Amniotic stem cell (primary cell): ENCODE data around the gene TESMIN.

Experiments
- DNase-seq: peaks from one replicate; lab custom pipeline; 2025; lab: John Stamatoyannopoulos, UW

TESMIN gene

DNA sequence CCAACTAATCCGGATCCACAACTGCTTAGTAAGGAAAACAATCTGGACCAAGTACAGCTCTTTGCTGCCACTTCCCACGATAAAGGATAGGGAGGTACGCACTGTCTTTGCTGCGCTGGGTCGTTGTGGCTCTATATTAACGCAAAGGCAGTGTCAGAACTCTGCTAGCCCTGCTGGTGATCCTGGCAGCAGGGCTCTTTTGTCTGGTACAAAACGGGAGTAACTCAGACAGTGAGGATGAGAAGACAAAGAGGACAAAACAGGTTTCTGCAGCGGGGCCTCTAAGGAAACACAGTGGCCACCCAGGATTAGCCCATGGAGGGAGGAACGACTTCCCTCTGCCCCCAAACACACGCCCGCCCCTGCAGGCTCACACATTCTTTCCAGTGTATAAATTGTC is 40.9 kb downstream of the TESMIN start:
- no peak for DNase-seq

DNA sequence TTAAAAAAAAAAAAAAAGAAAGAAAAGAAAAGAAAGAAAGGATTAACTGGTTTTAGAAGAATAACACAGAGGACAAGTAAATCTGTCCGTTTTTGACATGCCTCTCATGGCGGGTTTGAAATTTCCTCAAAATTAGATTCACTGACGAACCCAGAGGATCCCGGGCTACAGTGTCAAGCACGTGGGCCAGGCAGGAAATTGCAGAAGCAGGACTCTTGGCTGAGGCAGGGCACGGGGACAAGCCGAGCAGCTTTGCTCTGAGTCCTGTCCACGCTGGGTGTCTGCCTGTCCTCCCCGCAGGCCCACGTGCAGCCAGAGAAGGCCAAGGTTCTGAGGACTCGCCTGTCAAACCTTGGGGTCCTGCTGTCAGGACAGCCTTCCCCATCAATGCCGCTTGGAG is 42.3 kb downstream of the TESMIN start:
- DNase-seq, result no peak

- no peak for DNase-seq
Measured at GRCh38 chr11:68707527-68707926, 43.8 kb downstream of the TESMIN start.

GRCh38 chr11:68704887-68705286 is 46.4 kb downstream of the TESMIN start:
- DNase-seq, result no peak

- DNase-seq, result no peak
Measured at GRCh38 chr11:68698993-68699392, 52.3 kb downstream of the TESMIN start.

DNA sequence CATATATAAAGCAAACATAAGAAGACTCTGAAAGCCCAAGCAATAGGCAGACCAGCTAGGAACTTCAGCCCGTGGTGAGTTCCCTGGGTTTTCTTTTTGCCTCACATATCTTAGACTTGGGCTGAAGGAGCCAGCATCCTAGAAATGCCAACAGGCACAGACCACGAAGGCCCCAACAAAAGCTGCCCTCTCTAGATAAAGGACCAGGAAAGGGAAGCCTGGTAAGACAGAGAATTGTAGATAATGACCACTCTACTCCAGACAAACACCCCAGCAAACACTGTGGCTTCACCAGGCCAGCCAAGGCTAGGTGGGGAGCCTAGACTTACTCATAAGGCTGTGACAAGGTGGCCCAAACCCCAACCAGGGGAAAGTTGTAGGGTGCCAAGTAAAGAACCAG is 55.8 kb downstream of the TESMIN start:
- DNase-seq, result no peak

GRCh38 chr11:68694431-68695297 is 56.7 kb downstream of the TESMIN start:
- DNase-seq, result no peak

- DNase-seq, result no peak
Measured at GRCh38 chr11:68693484-68693882, 57.8 kb downstream of the TESMIN start.

DNA sequence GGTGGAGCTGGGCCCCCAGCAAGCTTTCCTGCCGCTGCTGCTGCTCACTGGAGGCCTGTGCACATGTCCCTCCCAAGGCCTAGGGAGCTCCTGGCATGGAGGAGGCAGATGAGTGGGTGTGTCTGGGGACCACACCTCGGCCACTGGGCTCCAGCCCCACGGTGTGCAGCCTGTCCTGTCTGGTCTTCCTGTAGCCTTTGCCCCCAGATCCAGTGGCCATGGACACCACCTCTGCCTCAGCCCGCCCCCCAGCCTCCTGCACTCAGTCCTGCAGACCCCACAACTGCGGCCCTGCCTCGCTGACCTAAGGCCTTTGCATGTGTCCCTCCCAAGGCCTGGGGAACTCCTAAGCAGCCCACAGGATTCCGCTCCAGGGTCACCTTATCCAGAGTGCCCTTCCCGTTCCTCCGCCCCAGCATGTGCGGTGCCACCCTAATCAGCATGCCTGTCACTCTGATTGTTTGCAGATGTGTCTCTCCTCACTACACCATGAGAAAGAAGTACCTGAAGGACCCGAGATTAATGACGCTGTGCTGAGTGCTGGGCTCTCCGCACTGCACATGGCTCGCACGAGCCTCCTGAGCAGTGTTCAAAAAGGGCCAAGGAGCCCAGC is 58.3 kb downstream of the TESMIN start:
- no peak for DNase-seq

DNA sequence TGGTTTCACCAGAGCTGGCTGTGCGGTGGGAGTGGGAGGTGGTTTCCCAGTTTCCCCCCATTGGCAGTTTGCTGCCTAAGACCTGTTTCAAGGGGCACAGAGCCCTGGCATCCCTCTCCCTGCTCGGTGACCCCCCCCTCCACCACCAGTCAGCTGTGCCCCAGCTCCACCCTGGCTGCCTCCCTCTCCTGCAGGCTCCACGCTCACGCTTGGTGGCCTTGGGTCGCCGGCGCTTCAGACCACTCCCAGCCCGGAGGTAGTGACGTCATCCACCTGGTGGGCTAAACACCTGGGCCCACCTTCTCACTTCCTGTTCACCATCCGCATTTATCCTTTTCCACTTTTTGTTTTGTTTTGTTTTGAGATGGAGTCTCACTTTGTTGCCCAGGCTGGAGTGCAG is 59.2 kb downstream of the TESMIN start:
- no peak for DNase-seq

DNA sequence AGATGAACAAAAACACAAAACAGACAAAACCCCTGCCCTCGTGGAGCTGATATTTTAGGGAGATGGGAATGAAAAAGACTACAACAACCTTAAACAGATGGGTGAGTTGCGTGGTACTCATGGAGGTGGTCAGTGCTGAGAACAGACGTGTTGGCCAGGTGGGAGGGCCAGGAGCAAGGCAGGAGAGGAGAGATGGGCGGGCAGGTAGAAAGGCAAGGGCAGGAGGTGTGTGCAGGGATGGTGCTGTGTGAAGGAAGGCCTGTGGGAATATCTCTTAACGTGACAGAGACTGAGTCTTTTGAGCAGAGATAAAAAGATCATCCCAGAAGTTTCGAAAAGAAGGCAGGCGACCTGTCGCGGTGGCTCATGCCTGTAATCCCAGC is 59.9 kb downstream of the TESMIN start:
- DNase-seq, result no peak

GRCh38 chr11:68690671-68691401 is 60.5 kb downstream of the TESMIN start:
- DNase-seq, result no peak

GRCh38 chr11:68689737-68690625 is 61.3 kb downstream of the TESMIN start:
- no peak for DNase-seq

DNA sequence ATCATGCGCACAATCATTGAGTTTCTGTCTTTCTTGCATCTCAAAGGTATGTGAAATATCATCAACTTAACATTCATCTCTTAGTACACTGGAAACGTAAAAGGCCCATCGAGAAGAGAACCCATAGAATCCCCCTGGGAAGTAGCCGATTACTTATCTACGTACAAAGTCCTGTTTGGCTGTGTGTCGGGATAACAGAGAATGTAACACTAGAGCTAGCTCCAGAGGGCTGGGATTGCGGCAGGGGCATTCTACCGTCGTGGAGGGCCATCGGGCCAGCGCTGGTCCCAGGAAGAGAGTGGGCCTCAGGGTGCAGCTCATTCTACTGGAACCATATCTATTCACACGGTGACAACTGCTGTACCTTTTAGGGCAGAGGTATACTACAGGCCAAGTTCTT is 62.4 kb downstream of the TESMIN start:
- no peak for DNase-seq

GRCh38 chr11:68687986-68688385 is 63.3 kb downstream of the TESMIN start:
- DNase-seq, result no peak

DNA sequence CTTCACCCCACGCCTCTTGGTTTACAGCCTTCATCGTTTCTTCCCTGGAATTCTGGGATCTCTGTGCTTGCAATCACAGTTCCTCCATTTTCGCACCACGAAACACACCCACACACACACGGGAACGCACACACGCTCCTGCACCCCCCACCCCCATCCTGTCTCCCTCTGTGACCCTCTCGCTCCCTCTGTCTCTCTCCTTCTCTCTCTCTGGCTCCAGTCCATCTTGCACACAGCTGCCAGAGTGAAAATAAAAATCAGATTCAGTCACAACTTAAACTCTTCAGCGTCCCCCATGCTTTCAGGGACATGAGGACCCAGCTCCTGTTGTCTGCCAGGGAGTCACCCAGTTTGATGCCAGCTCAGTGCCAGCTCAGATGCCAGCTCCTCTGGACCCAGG is 64.0 kb downstream of the TESMIN start:
- DNase-seq, result no peak

GRCh38 chr11:68686486-68686885 is 64.8 kb downstream of the TESMIN start:
- no peak for DNase-seq

DNA sequence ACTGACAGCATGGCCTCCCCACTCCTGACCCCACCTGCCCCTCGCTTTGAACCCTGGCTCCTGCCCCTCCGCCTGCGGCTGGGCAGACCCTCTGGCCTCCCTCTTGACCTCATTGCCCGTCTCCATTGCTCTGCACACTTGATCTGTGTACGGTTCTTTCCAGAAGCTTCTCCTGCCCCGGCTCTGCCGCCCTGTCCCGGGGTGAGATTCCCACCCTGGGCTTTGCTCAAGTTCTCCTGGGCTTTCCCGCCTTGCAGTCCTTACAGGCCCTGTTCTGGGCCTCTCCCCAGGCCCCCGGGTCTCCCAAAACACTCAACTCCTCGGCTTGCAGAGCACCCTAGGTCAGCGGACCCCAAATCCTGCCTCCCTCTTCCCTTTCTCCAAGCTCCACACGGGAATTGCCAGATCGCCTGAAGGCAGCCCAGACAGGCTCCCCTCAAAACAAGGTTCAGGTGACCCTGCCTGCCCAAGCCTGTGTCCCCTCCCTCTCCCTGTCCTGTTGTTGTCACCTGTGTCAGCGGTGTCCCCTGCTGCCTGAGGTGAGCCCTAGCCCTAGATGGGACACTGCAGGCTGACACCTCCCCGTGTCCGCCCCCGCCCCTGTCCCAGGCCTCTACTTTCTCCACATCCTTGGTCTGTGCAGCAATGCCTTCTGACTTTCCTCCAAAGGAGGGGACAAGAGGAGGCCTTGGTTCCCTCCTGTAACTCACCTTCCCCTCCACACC is 65.5 kb downstream of the TESMIN start:
- DNase-seq, result no peak

DNA sequence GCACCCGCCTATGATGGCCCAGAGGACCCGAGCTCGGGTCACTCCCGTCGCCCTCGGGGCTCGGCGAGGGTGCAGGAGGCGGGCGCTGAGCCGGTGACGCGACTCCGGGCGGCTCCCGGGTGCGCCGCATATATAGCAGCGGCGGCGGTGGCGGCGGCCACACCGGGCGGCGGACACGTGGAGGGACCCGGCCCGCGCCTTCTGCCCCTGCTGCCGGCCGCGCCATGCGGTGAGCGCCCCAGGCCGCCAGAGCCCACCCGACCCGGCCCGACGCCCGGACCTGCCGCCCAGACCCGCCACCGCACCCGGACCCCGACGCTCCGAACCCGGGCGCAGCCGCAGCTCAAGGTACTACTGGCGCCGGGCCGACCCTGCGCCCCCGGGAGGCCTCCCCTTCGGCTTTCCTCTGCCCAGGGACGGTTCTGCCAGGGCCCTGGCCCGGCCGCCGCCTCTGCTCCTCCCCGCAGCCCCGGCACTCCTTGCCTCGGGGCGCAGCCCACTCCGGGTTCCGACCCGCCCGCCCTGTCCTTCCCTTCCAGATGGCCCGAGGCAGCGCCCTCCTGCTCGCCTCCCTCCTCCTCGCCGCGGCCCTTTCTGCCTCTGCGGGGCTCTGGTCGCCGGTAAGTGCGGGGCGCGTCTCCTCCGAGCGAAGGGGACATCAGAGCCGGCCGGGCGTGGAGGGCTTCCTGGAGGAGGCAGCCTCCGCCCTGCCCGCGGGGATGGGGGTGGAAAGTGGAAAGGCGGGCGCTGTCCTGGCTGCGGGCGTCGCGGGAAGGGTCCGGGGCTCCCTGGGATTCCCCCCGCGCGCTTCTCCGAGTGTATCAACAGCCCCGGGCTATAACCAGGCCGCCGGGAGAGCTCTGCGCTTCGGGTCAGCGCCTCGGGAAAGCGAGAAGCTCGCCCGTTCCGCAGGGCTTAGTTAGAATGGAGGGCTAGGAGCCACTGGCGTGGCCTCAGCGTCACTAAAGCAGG is 66.6 kb downstream of the TESMIN start, which contains the start of gene GAL:
GAL (plus strand) TSS at position 160 of the 972 bp plus-strand sequence; CDS start at position 540, 380 bp downstream.
- DNase-seq, result no peak
